Activated CD4-positive, alpha-beta T cell treated with anti-CD3 and anti-CD28 coated beads, Interleukin-2, amount 10 ng/mL, durations not matched to agents 7 days and 5 days (primary cell): ENCODE results near the gene VSTM2B. TPM values are rescaled to one million over a fixed set of nuclear protein-coding genes. Genes with fewer than 3 reads are reported as not detected.

Experiments used
- CTCF ChIA-PET: fragments of 350-600 bp; sonication (Branson Sonifier 250); formaldehyde crosslinking; loops from one replicate; lab custom pipeline; 2021; ENCODE audit warnings: antibody characterized with exemption; lab: Charles Lee
- POLR2A ChIA-PET: fragments of 350-600 bp; sonication (Branson Sonifier 250); formaldehyde crosslinking; loops from one replicate; lab custom pipeline; 2021; ENCODE audit warnings: antibody characterized with exemption; lab: Charles Lee
- DNase-seq: peaks from one replicate; pipeline ENCODE4 v3.0.0-alpha.2; 2020
- H3K27ac Mint-ChIP-seq: one replicate; pipeline ENCODE4 v1.8.0; 2021; ENCODE audit warnings: mild to moderate bottlenecking, moderate library complexity, mixed read lengths
- H3K27me3 Mint-ChIP-seq: one replicate; pipeline ENCODE4 v1.8.0; 2021; ENCODE audit warnings: mixed read lengths
- H3K36me3 Mint-ChIP-seq: one replicate; pipeline ENCODE4 v1.8.0; 2021; ENCODE audit warnings: low read depth, mixed read lengths
- H3K4me1 Mint-ChIP-seq: one replicate; pipeline ENCODE4 v1.8.0; 2021; ENCODE audit warnings: mixed read lengths
- H3K4me3 Mint-ChIP-seq: one replicate; pipeline ENCODE4 v1.8.0; 2021; ENCODE audit warnings: mild to moderate bottlenecking, moderate library complexity, mixed read lengths
- H3K9me3 Mint-ChIP-seq: one replicate; pipeline ENCODE4 v1.8.0; 2021; ENCODE audit warnings: mixed read lengths
- total RNA-seq, 2 experiments: library from RNA; stranded (reverse); gene quantifications; one replicate each; pipeline ENCODE4 v1.2.3, GENCODE V29; 2021

VSTM2B gene
- total RNA-seq, 2 experiments from 2014 or later = not detected

GRCh38 chr19:29531458-29532025 is 5.7 kb downstream of the VSTM2B start:
- CTCF ChIA-PET = no interaction called here
- Mint-ChIP-seq H3K27me3 (peaks cover 56% of the 10 kb centered on the region), H3K4me3 (no peak overlapping the region), H3K27ac (no peak overlapping the region), H3K4me1 (peaks cover 23% of the 10 kb centered on the region), H3K9me3 (no peaks in the 10 kb centered on the region), H3K36me3 (no peaks in the 10 kb centered on the region)
- no peak for DNase-seq
- POLR2A ChIA-PET = no interaction called here

GRCh38 chr19:29532097-29532496 is 6.3 kb downstream of the VSTM2B start:
- Mint-ChIP-seq H3K27me3 (peaks cover 53% of the 10 kb centered on the region), H3K27ac (no peak overlapping the region), H3K4me3 (no peak overlapping the region), H3K4me1 (peaks cover 23% of the 10 kb centered on the region), H3K9me3 (no peaks in the 10 kb centered on the region), H3K36me3 (no peaks in the 10 kb centered on the region)
- ChIA-PET POLR2A (no interaction called here), CTCF (no interaction called here)
- DNase-seq = no peak

- POLR2A ChIA-PET = no interaction called here
- no peak for DNase-seq
- H3K9me3 Mint-ChIP-seq = no peaks in the 10 kb centered on the region
Observed at GRCh38 chr19:29532956-29533355, 7.2 kb downstream of the VSTM2B start.

GRCh38 chr19:29533578-29534544 is 8.1 kb downstream of the VSTM2B start:
- peaks cover 37% of the 10 kb centered on the region for H3K27me3 Mint-ChIP-seq
- DNase-seq = no peak
- peaks cover 12% of the 10 kb centered on the region for H3K4me1 Mint-ChIP-seq
- H3K36me3 Mint-ChIP-seq = no peaks in the 10 kb centered on the region
- no peaks in the 10 kb centered on the region for H3K9me3 Mint-ChIP-seq
- no peak overlapping the region for H3K4me3 Mint-ChIP-seq
- ChIA-PET POLR2A (no interaction called here), CTCF (interaction anchor here (0.6 kb wide), 1 partner anchor 50 kb away, joined by 3 read pairs; no protein-coding TSS in a partner anchor)
- H3K27ac Mint-ChIP-seq = no peak overlapping the region

More at GRCh38 chr19:29532956-29533355, 7.2 kb downstream of the VSTM2B start:
- no peak overlapping the region for H3K4me3 Mint-ChIP-seq
- CTCF ChIA-PET = no interaction called here
- peaks cover 46% of the 10 kb centered on the region for H3K27me3 Mint-ChIP-seq
- no peak overlapping the region for H3K27ac Mint-ChIP-seq
- no peaks in the 10 kb centered on the region for H3K36me3 Mint-ChIP-seq
- H3K4me1 Mint-ChIP-seq = peaks cover 17% of the 10 kb centered on the region

GRCh38 chr19:29535214-29535831 is 9.5 kb downstream of the VSTM2B start:
- Mint-ChIP-seq H3K27me3 (peaks cover 27% of the 10 kb centered on the region), H3K4me1 (peaks cover 4% of the 10 kb centered on the region), H3K27ac (no peak overlapping the region), H3K4me3 (no peak overlapping the region), H3K36me3 (no peaks in the 10 kb centered on the region), H3K9me3 (no peaks in the 10 kb centered on the region)
- ChIA-PET CTCF (no interaction called here), POLR2A (no interaction called here)
- no peak for DNase-seq

GRCh38 chr19:29535984-29536508 is 10.3 kb downstream of the VSTM2B start:
- Mint-ChIP-seq H3K36me3 (no peaks in the 10 kb centered on the region), H3K9me3 (no peaks in the 10 kb centered on the region), H3K4me1 (no peaks in the 10 kb centered on the region), H3K4me3 (no peak overlapping the region), H3K27ac (no peak overlapping the region), H3K27me3 (peaks cover 21% of the 10 kb centered on the region)
- no peak for DNase-seq
- CTCF ChIA-PET = interaction anchor here (3.5 kb wide), 1 partner anchor 9 kb away, joined by 11 read pairs; the partner anchor contains the start of gene VSTM2B
- POLR2A ChIA-PET = no interaction called here

GRCh38 chr19:29537181-29537580 is 11.4 kb downstream of the VSTM2B start:
- peaks cover 10% of the 10 kb centered on the region for H3K27me3 Mint-ChIP-seq
- CTCF ChIA-PET = interaction anchor here (3.5 kb wide), 1 partner anchor 10 kb away, joined by 11 read pairs; the partner anchor contains the start of gene VSTM2B
- no peaks in the 10 kb centered on the region for H3K36me3 Mint-ChIP-seq
- POLR2A ChIA-PET = no interaction called here
- no peaks in the 10 kb centered on the region for H3K9me3 Mint-ChIP-seq
- DNase-seq = no peak
- no peaks in the 10 kb centered on the region for H3K4me1 Mint-ChIP-seq
- H3K27ac Mint-ChIP-seq = no peak overlapping the region
- no peak overlapping the region for H3K4me3 Mint-ChIP-seq

GRCh38 chr19:29537601-29538000 is 11.8 kb downstream of the VSTM2B start:
- CTCF ChIA-PET = interaction anchor here (3.5 kb wide), 1 partner anchor 10 kb away, joined by 11 read pairs; the partner anchor contains the start of gene VSTM2B
- Mint-ChIP-seq H3K27ac (no peak overlapping the region), H3K9me3 (no peaks in the 10 kb centered on the region), H3K27me3 (peaks cover 6% of the 10 kb centered on the region), H3K4me3 (no peak overlapping the region), H3K4me1 (no peaks in the 10 kb centered on the region), H3K36me3 (no peaks in the 10 kb centered on the region)
- POLR2A ChIA-PET = no interaction called here
- no peak for DNase-seq

- ChIA-PET CTCF (interaction anchor here (0.8 to 3.5 kb wide), 2 partner anchors 11 to 22 kb away, joined by 3 to 11 read pairs; partner anchors contain the start of gene VSTM2B), POLR2A (no interaction called here)
- DNase-seq = no peak
- H3K27me3 Mint-ChIP-seq = peaks cover 2% of the 10 kb centered on the region
- no peaks in the 10 kb centered on the region for H3K36me3 Mint-ChIP-seq
- no peak overlapping the region for H3K27ac Mint-ChIP-seq
- no peaks in the 10 kb centered on the region for H3K4me1 Mint-ChIP-seq
- H3K9me3 Mint-ChIP-seq = no peaks in the 10 kb centered on the region
- no peak overlapping the region for H3K4me3 Mint-ChIP-seq
Observed at GRCh38 chr19:29538146-29538545, 12.4 kb downstream of the VSTM2B start.

- H3K9me3 Mint-ChIP-seq = no peaks in the 10 kb centered on the region
- POLR2A ChIA-PET = no interaction called here
Observed at GRCh38 chr19:29538651-29539050, 12.9 kb downstream of the VSTM2B start.

GRCh38 chr19:29539131-29539530 is 13.3 kb downstream of the VSTM2B start:
- CTCF ChIA-PET = interaction anchor here (0.6 to 3.5 kb wide), 2 partner anchors 9 to 12 kb away, joined by 3 to 11 read pairs; partner anchors contain the start of gene VSTM2B

More at GRCh38 chr19:29538651-29539050, 12.9 kb downstream of the VSTM2B start:
- DNase-seq = no peak
- H3K36me3 Mint-ChIP-seq = no peaks in the 10 kb centered on the region
- peaks cover 2% of the 10 kb centered on the region for H3K27me3 Mint-ChIP-seq
- no peaks in the 10 kb centered on the region for H3K4me1 Mint-ChIP-seq
- no peak overlapping the region for H3K4me3 Mint-ChIP-seq
- no peak overlapping the region for H3K27ac Mint-ChIP-seq
- CTCF ChIA-PET = interaction anchor here (0.6 to 3.5 kb wide), 3 partner anchors 9 to 22 kb away, joined by 3 to 11 read pairs (median 3); partner anchors contain the start of gene VSTM2B

GRCh38 chr19:29539670-29540069 is 13.9 kb downstream of the VSTM2B start:
- Mint-ChIP-seq H3K27me3 (peaks cover 2% of the 10 kb centered on the region), H3K9me3 (no peaks in the 10 kb centered on the region), H3K4me1 (no peaks in the 10 kb centered on the region), H3K4me3 (no peak overlapping the region), H3K27ac (no peak overlapping the region), H3K36me3 (no peaks in the 10 kb centered on the region)
- ChIA-PET POLR2A (interaction anchor here (0.6 kb wide), 1 partner anchor 12 kb away, joined by 3 read pairs; no protein-coding TSS in a partner anchor), CTCF (interaction anchor here (1.5 kb wide), 1 partner anchor 16 kb away, joined by 3 read pairs; no protein-coding TSS in a partner anchor)
- no peak for DNase-seq

More at GRCh38 chr19:29539131-29539530, 13.3 kb downstream of the VSTM2B start:
- no peak overlapping the region for H3K27ac Mint-ChIP-seq
- DNase-seq = no peak
- H3K36me3 Mint-ChIP-seq = no peaks in the 10 kb centered on the region
- POLR2A ChIA-PET = interaction anchor here (0.6 kb wide), 1 partner anchor 12 kb away, joined by 3 read pairs; no protein-coding TSS in a partner anchor
- no peak overlapping the region for H3K4me3 Mint-ChIP-seq
- H3K27me3 Mint-ChIP-seq = peaks cover 2% of the 10 kb centered on the region
- no peaks in the 10 kb centered on the region for H3K4me1 Mint-ChIP-seq
- no peaks in the 10 kb centered on the region for H3K9me3 Mint-ChIP-seq
